HCT116 (cell line): ENCODE results near the gene SLC44A5. TPM values are rescaled to one million over a fixed set of nuclear protein-coding genes. Genes with fewer than 3 reads are reported as not detected.

Source experiments
- ATAC-seq: fragments of 200-7000 bp; cut with Tn5 transposase; 2 replicates; pipeline ENCODE4 v1.9.1; 2020; ENCODE audit warnings: mild to moderate bottlenecking, moderate library complexity
- BruUV-seq: library from RNA; stranded (reverse); fragments of 400-500 nt; replicated peaks from 2 replicates; lab custom pipeline; 2021; lab: Mats Ljungman, UMichigan
- CTCF ChIA-PET: fragments of 300-600 bp; sonication (Branson Sonifier 250); formaldehyde crosslinking; loops from one replicate; lab custom pipeline; 2021; ENCODE audit warnings: antibody characterized with exemption; lab: Charles Lee
- POLR2A ChIA-PET: fragments of 300-600, 350-600 bp; sonication (Branson Sonifier 250); formaldehyde crosslinking; loops from one replicate; lab custom pipeline; 2021; ENCODE audit warnings: antibody characterized with exemption; lab: Charles Lee
- RAD21 ChIA-PET, 2 experiments: fragments of 300-600 bp; sonication (Branson Sonifier 250); formaldehyde crosslinking; loops; one replicate each; lab custom pipeline; 2023; ENCODE audit warnings: low total read pairs in 2 of 2; ENCODE audit not compliant: uncharacterized antibody in 2 of 2, unreplicated experiment in 2 of 2, low non-redundant PET in 1 of 2; lab: Charles Lee
- DNase-seq: peaks from one replicate; pipeline ENCODE4 v3.0.0-alpha.2; 2010; ENCODE audit warnings: low read depth, low spot score
- H2AFZ ChIP-seq: fragments of 200-600 bp; shearing (Covaris generic), sonication (generic); 2 replicates; pipeline ENCODE4 v1.6.1; 2017; ENCODE audit warnings: low read depth, mixed run types, mixed read lengths, antibody characterized with exemption, low read length; ENCODE audit not compliant: poor library complexity, severe bottlenecking
- H3K27ac ChIP-seq: 2 replicates; pipeline ENCODE4 v1.5.1; 2012; ENCODE audit warnings: low read depth, low read length
- H3K27me3 ChIP-seq: fragments of 200-600 bp; sonication (generic); 2 replicates; pipeline ENCODE4 v1.6.1; 2016; ENCODE audit warnings: mixed run types, low read length, mixed read lengths; ENCODE audit not compliant: insufficient read depth
- H3K36me3 ChIP-seq, 2 experiments: fragments of 200-500 bp in 1 of 2; fragments of 200-600 bp in 1 of 2; sonication (Bioruptor generic) in 1 of 2; sonication (generic) in 1 of 2; 2 replicates each; pipeline versions ENCODE4 v1.5.1 to v1.6.1; 2014 to 2016; ENCODE audit warnings: low read length in 2 of 2, inconsistent platforms in 1 of 2, mixed read lengths in 1 of 2, mixed run types in 1 of 2; ENCODE audit not compliant: insufficient read depth in 2 of 2, control insufficient read depth in 1 of 2
- H3K4me1 ChIP-seq, 2 experiments: fragments of 200-600 bp in 1 of 2; sonication (generic) in 1 of 2; 2 replicates each; pipeline versions ENCODE4 v1.5.1 to v1.6.1; 2012 to 2017; ENCODE audit warnings: low read length in 2 of 2, inconsistent platforms in 1 of 2, mild to moderate bottlenecking in 1 of 2, mixed read lengths in 1 of 2, mixed run types in 1 of 2, moderate library complexity in 1 of 2; ENCODE audit not compliant: insufficient read depth in 2 of 2, control insufficient read depth in 1 of 2
- H3K4me2 ChIP-seq: fragments of 200-600 bp; sonication (generic); 2 replicates; pipeline ENCODE4 v1.6.1; 2017; ENCODE audit warnings: mixed run types, low read length, mixed read lengths
- H3K4me3 ChIP-seq, 2 experiments: fragments of 200-600 bp in 1 of 2; sonication (generic) in 1 of 2; replicated peaks in 1 of 2; 2 replicates each; pipeline ENCODE4 v1.5.1; 2011 to 2016; ENCODE audit warnings: low read length in 2 of 2, control low read depth in 1 of 2, low read depth in 1 of 2, mild to moderate bottlenecking in 1 of 2, mixed read lengths in 1 of 2, mixed run types in 1 of 2
- H3K79me2 ChIP-seq: fragments of 200-600 bp; sonication (generic); 2 replicates; pipeline ENCODE4 v1.6.1; 2017; ENCODE audit warnings: mild to moderate bottlenecking, mixed run types, low read length, moderate library complexity, mixed read lengths; ENCODE audit not compliant: insufficient read depth
- H3K9ac ChIP-seq: fragments of 200-600 bp; sonication (generic); 2 replicates; pipeline ENCODE4 v1.6.1; 2016; ENCODE audit warnings: low read length, mixed read lengths
- H3K9me2 ChIP-seq: fragments of 200-600 bp; sonication (generic), shearing (Covaris generic); 2 replicates; pipeline ENCODE4 v1.6.1; 2017; ENCODE audit warnings: mixed run types, mild to moderate bottlenecking, moderate library complexity; ENCODE audit not compliant: insufficient read depth
- H3K9me3 ChIP-seq, 2 experiments: fragments of 200-500 bp in 1 of 2; fragments of 200-600 bp in 1 of 2; sonication (Bioruptor generic) in 1 of 2; sonication (generic) in 1 of 2; 2 replicates each; pipeline ENCODE4 v1.6.1; 2014 to 2017; ENCODE audit warnings: low read length in 2 of 2, mixed read lengths in 2 of 2, inconsistent platforms in 1 of 2, low read depth in 1 of 2, mild to moderate bottlenecking in 1 of 2, mixed run types in 1 of 2, moderate library complexity in 1 of 2; ENCODE audit not compliant: control insufficient read depth in 1 of 2, insufficient read depth in 1 of 2
- H4K20me1 ChIP-seq: fragments of 200-600 bp; sonication (generic), shearing (Covaris generic); 2 replicates; pipeline ENCODE4 v1.6.1; 2017; ENCODE audit warnings: mixed run types, mild to moderate bottlenecking, moderate library complexity; ENCODE audit not compliant: insufficient read depth
- CBX3 ChIP-seq: IDR thresholded peaks from 2 replicates; pipeline ENCODE4 v1.6.1; 2012; ENCODE audit warnings: low read depth
- CEBPB ChIP-seq: IDR thresholded peaks from 2 replicates; pipeline ENCODE4 v1.6.1; 2012; ENCODE audit warnings: low read depth
- EGR1 ChIP-seq: IDR thresholded peaks from 2 replicates; pipeline ENCODE4 v1.6.1; 2012; ENCODE audit warnings: low read depth
- ELF1 ChIP-seq: IDR thresholded peaks from 2 replicates; pipeline ENCODE4 v1.6.1; 2012; ENCODE audit warnings: low read depth, borderline replicate concordance
- EZH2phosphoT487 ChIP-seq: fragments of 200-600 bp; IDR thresholded peaks from 2 replicates; pipeline ENCODE4 v1.6.1; 2018; ENCODE audit warnings: antibody characterized with exemption, borderline replicate concordance
- FOSL1 ChIP-seq: IDR thresholded peaks from 2 replicates; pipeline ENCODE4 v1.6.1; 2012; ENCODE audit warnings: low read depth
- POLR2A ChIP-seq: IDR thresholded peaks from 2 replicates; pipeline ENCODE4 v1.7.0; 2011; ENCODE audit warnings: borderline replicate concordance; ENCODE audit not compliant: insufficient read depth, insufficient read length; ENCODE audit errors: extremely low read depth
- RAD21 ChIP-seq: IDR thresholded peaks from 2 replicates; pipeline ENCODE4 v1.6.1; 2012; ENCODE audit warnings: low read depth, mild to moderate bottlenecking
- SIN3A ChIP-seq: IDR thresholded peaks from 2 replicates; pipeline ENCODE4 v1.6.1; 2012; ENCODE audit warnings: low read depth
- SP1 ChIP-seq: IDR thresholded peaks from 2 replicates; pipeline ENCODE4 v1.6.1; 2012; ENCODE audit warnings: low read depth
- TCF7L2 ChIP-seq: IDR thresholded peaks from 2 replicates; pipeline ENCODE4 v1.7.0; 2011; ENCODE audit warnings: borderline replicate concordance, inconsistent platforms; ENCODE audit not compliant: insufficient read depth, insufficient read length; ENCODE audit errors: extremely low read depth
- YY1 ChIP-seq: IDR thresholded peaks from 2 replicates; pipeline ENCODE4 v1.6.1; 2011; ENCODE audit warnings: low read length, low read depth, moderate library complexity, mild to moderate bottlenecking; ENCODE audit not compliant: insufficient replicate concordance; ENCODE audit errors: extremely low read depth
- ZFX ChIP-seq: fragments of 450-650 bp; IDR thresholded peaks from 2 replicates; pipeline ENCODE4 v1.6.1; 2017
- ZNF274 ChIP-seq: fragments of 200-500 bp; sonication (Bioruptor generic); IDR thresholded peaks from 2 replicates; pipeline ENCODE4 v1.6.1; 2014; ENCODE audit warnings: mild to moderate bottlenecking, low read depth, low read length, inconsistent platforms
- intact Hi-C: fragments of 100-400 bp; cut with micrococcal nuclease; formaldehyde crosslinking; loops from 2 replicates; pipeline ENCODE4 v1.10.0; 2022
- total RNA-seq: library from RNA; stranded (reverse); gene quantifications from one replicate; pipeline ENCODE4 v1.2.1, GENCODE V29; 2021; ENCODE audit not compliant: unreplicated experiment
- TF ChIP-seq, protein P1 (sequence below): IDR thresholded peaks from 2 replicates; pipeline ENCODE4 v1.6.1; 2012; ENCODE audit warnings: low read depth

Gene SLC44A5
- total RNA-seq, 1 experiment from 2014 or later, result 2.4 TPM

GRCh38 chr1:75423136-75423535, 187.8 kb downstream of the SLC44A5 start:
- H4K20me1 ChIP-seq, result no peaks in the 10 kb centered on the region
- no peaks in the 10 kb centered on the region for H3K27me3 ChIP-seq
- no peak overlapping the region for H3K27ac ChIP-seq
- no peaks in the 10 kb centered on the region for H3K79me2 ChIP-seq
- no peak overlapping the region for H3K9ac ChIP-seq
- H3K4me1 ChIP-seq, result no peaks in the 10 kb centered on the region
- ATAC-seq, result no peak
- H2AFZ ChIP-seq, result no peak overlapping the region
- TF ChIP-seq RAD21, result no peak
- TF ChIP-seq, protein P1, sequence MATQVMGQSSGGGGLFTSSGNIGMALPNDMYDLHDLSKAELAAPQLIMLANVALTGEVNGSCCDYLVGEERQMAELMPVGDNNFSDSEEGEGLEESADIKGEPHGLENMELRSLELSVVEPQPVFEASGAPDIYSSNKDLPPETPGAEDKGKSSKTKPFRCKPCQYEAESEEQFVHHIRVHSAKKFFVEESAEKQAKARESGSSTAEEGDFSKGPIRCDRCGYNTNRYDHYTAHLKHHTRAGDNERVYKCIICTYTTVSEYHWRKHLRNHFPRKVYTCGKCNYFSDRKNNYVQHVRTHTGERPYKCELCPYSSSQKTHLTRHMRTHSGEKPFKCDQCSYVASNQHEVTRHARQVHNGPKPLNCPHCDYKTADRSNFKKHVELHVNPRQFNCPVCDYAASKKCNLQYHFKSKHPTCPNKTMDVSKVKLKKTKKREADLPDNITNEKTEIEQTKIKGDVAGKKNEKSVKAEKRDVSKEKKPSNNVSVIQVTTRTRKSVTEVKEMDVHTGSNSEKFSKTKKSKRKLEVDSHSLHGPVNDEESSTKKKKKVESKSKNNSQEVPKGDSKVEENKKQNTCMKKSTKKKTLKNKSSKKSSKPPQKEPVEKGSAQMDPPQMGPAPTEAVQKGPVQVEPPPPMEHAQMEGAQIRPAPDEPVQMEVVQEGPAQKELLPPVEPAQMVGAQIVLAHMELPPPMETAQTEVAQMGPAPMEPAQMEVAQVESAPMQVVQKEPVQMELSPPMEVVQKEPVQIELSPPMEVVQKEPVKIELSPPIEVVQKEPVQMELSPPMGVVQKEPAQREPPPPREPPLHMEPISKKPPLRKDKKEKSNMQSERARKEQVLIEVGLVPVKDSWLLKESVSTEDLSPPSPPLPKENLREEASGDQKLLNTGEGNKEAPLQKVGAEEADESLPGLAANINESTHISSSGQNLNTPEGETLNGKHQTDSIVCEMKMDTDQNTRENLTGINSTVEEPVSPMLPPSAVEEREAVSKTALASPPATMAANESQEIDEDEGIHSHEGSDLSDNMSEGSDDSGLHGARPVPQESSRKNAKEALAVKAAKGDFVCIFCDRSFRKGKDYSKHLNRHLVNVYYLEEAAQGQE, result no peak
- TF ChIP-seq ZFX, result no peak
- no peak for TF ChIP-seq POLR2A
- TF ChIP-seq YY1, result no peak
- no peak for TF ChIP-seq CBX3
- ChIA-PET CTCF (no interaction called here), POLR2A (no interaction called here), RAD21 (no interaction called here)
- no peak for DNase-seq
- no peaks in the 10 kb centered on the region for H3K36me3 ChIP-seq
- H3K4me3 ChIP-seq, result no peak overlapping the region
- no peaks in the 10 kb centered on the region for H3K9me2 ChIP-seq
- intact Hi-C loops, result no loop called here
- no peak overlapping the region for H3K4me2 ChIP-seq
- no peaks in the 10 kb centered on the region for H3K9me3 ChIP-seq
- no TSS peak for BruUV-seq

- Histone ChIP-seq H3K4me3 (no peak overlapping the region), H3K9me2 (no peaks in the 10 kb centered on the region), H3K27me3 (no peaks in the 10 kb centered on the region), H3K9ac (no peak overlapping the region), H4K20me1 (no peaks in the 10 kb centered on the region), H3K79me2 (no peaks in the 10 kb centered on the region), H3K9me3 (no peaks in the 10 kb centered on the region), H3K4me2 (no peak overlapping the region), H3K36me3 (no peaks in the 10 kb centered on the region), H3K27ac (no peak overlapping the region)
- ATAC-seq (no peak), DNase-seq (no peak)
- intact Hi-C loops, result no loop called here
- ChIA-PET POLR2A (no interaction called here), CTCF (no interaction called here)
- BruUV-seq, result no TSS peak
- TF ChIP-seq FOSL1 (no peak), CEBPB (no peak), ZNF274 (no peak), ELF1 (no peak), SIN3A (no peak), TCF7L2 (no peak), SP1 (no peak), EGR1 (no peak), RAD21 (no peak), EZH2phosphoT487 (no peak)
- TF ChIP-seq, protein P1, result no peak
- TF ChIP-seq, all 23 proteins: peak for 0
- Histone ChIP-seq H3K4me1 (no peaks in the 10 kb centered on the region), H2AFZ (no peak overlapping the region)
- RAD21 ChIA-PET, result no interaction called here
Measured at GRCh38 chr1:75421371-75421770, 189.5 kb downstream of the SLC44A5 start.
